ENCODE measurements around the gene VAPB.

The VAPB gene

GRCh38 chr20:58466095-58466708 lies 77.2 kb downstream of the VAPB start:
- no peak for DNase-seq

- no peak for DNase-seq
Measured at GRCh38 chr20:58466729-58467571, 77.9 kb downstream of the VAPB start.

- DNase-seq = no peak
Measured at GRCh38 chr20:58467572-58468527, 78.8 kb downstream of the VAPB start.

GRCh38 chr20:58469616-58470015 lies 80.6 kb downstream of the VAPB start:
- DNase-seq = no peak

GRCh38 chr20:58470336-58471192 lies 81.5 kb downstream of the VAPB start:
- no peak for DNase-seq

GRCh38 chr20:58471193-58472164 lies 82.5 kb downstream of the VAPB start:
- no peak for DNase-seq

- no peak for DNase-seq
Measured at GRCh38 chr20:58472273-58473018, 83.4 kb downstream of the VAPB start.

- no peak for DNase-seq
Measured at GRCh38 chr20:58473453-58474425, 84.7 kb downstream of the VAPB start.

- no peak for DNase-seq
Measured at GRCh38 chr20:58475466-58475865, 86.4 kb downstream of the VAPB start.

GRCh38 chr20:58478141-58478805 lies 89.2 kb downstream of the VAPB start:
- DNase-seq = no peak

GRCh38 chr20:58479726-58480440 lies 90.9 kb downstream of the VAPB start:
- no peak for DNase-seq

- no peak for DNase-seq
Measured at GRCh38 chr20:58480551-58481336, 91.7 kb downstream of the VAPB start.

GRCh38 chr20:58481481-58482021 lies 92.5 kb downstream of the VAPB start:
- DNase-seq = peak; percentile 58

- no peak for DNase-seq
Measured at GRCh38 chr20:58482416-58482815, 93.4 kb downstream of the VAPB start.

GRCh38 chr20:58483051-58483450 lies 94.0 kb downstream of the VAPB start:
- DNase-seq = no peak

- DNase-seq = no peak
Measured at GRCh38 chr20:58483470-58483869, 94.4 kb downstream of the VAPB start.

GRCh38 chr20:58485393-58485792 lies 96.4 kb downstream of the VAPB start:
- no peak for DNase-seq
